Smooth muscle cell (in vitro differentiated cells): ENCODE data around the gene MTHFD2L. TPM values are rescaled to one million over a fixed set of nuclear protein-coding genes. Genes with fewer than 3 reads are reported as not detected.

ENCODE experiments used
- DNase-seq: peaks from one replicate; lab custom pipeline; 2025; ENCODE audit not compliant: unreplicated experiment; lab: John Stamatoyannopoulos, UW
- H2AFZ ChIP-seq: fragments of 200-600 bp; sonication (generic); 2 replicates; pipeline ENCODE4 v1.6.0; 2016; ENCODE audit warnings: antibody characterized with exemption, low read depth, mild to moderate bottlenecking
- H3F3A ChIP-seq: fragments of 200-600 bp; sonication (generic); 2 replicates; pipeline ENCODE4 v1.6.0; 2017; ENCODE audit warnings: antibody characterized with exemption, low read depth
- H3K27ac ChIP-seq: fragments of 200-600 bp; sonication (generic); 2 replicates; pipeline ENCODE4 v1.5.1; 2016; ENCODE audit warnings: low read depth, mild to moderate bottlenecking
- H3K27me3 ChIP-seq: fragments of 200-600 bp; sonication (generic); 2 replicates; pipeline ENCODE4 v1.6.1; 2016; ENCODE audit warnings: low read depth, mild to moderate bottlenecking
- H3K36me3 ChIP-seq: fragments of 200-600 bp; sonication (generic); 2 replicates; pipeline ENCODE4 v1.5.1; 2016; ENCODE audit warnings: low read depth
- H3K4me1 ChIP-seq: fragments of 200-600 bp; sonication (generic); 2 replicates; pipeline ENCODE4 v1.5.1; 2016; ENCODE audit warnings: low read depth
- H3K4me2 ChIP-seq: fragments of 200-600 bp; sonication (generic); 2 replicates; pipeline ENCODE4 v1.6.0; 2016; ENCODE audit warnings: mild to moderate bottlenecking
- H3K4me3 ChIP-seq: fragments of 200-600 bp; sonication (generic); 2 replicates; pipeline ENCODE4 v1.5.1; 2016; ENCODE audit warnings: mild to moderate bottlenecking
- H3K79me2 ChIP-seq: fragments of 200-600 bp; sonication (generic); 2 replicates; pipeline ENCODE4 v1.6.0; 2016; ENCODE audit warnings: low read depth, mild to moderate bottlenecking
- H3K9ac ChIP-seq: fragments of 200-600 bp; sonication (generic); 2 replicates; pipeline ENCODE4 v1.6.0; 2016; ENCODE audit warnings: low read depth
- H3K9me3 ChIP-seq: fragments of 200-600 bp; sonication (generic); replicated peaks from 2 replicates; pipeline ENCODE4 v1.5.1; 2016; ENCODE audit warnings: low read depth
- H4K20me1 ChIP-seq: fragments of 200-600 bp; sonication (generic); 2 replicates; pipeline ENCODE4 v1.6.0; 2016; ENCODE audit warnings: low read depth
- CTCF ChIP-seq: fragments of 200-600 bp; sonication (generic); IDR thresholded peaks from 2 replicates; pipeline ENCODE4 v1.5.1; 2017; ENCODE audit warnings: borderline replicate concordance, mild to moderate bottlenecking, antibody characterized with exemption; ENCODE audit not compliant: insufficient read depth, poor library complexity, severe bottlenecking
- WGBS: methylation state at CpG from one replicate; pipeline ENCODE4 v1.1.7; 2016; ENCODE audit warnings: low lambda C conversion rate; 5-methylcytosine and 5-hydroxymethylcytosine counted together
- polyA plus RNA-seq: library from polyadenylated mRNA; unstranded; fragments of >200 nt; fragmentation: Nextera tagmentation; extraction: Ambion mirVana; gene quantifications from 2 replicates; pipeline ENCODE4 v1.2.1, GENCODE V29; 2016
- total RNA-seq: library from RNA; depleted of rRNA; stranded (reverse); fragments of >200 nt; gene quantifications from 2 replicates; pipeline ENCODE4 v1.2.3, GENCODE V29; 2014

Gene MTHFD2L
- total and polyA plus RNA-seq, 2 experiments from 2014 or later = 4.9 to 6.6 TPM

GRCh38 chr4:74174421-74174820, 16.5 kb downstream of the MTHFD2L start:
- Histone ChIP-seq H3K4me2 (no peak overlapping the region), H3K79me2 (no peaks in the 10 kb centered on the region), H3K36me3 (no peaks in the 10 kb centered on the region), H3K9ac (no peak overlapping the region), H3K4me3 (no peak overlapping the region), H3F3A (no peaks in the 10 kb centered on the region), H3K9me3 (no peaks in the 10 kb centered on the region), H2AFZ (no peak overlapping the region), H3K4me1 (no peaks in the 10 kb centered on the region), H3K27ac (no peak overlapping the region), H4K20me1 (no peaks in the 10 kb centered on the region), H3K27me3 (no peaks in the 10 kb centered on the region)
- 98% methylated on average over 2 of the region's 2 CpGs for WGBS
- DNase-seq = no peak
- TF ChIP-seq CTCF = no peak

GRCh38 chr4:74174941-74175340, 17.0 kb downstream of the MTHFD2L start:
- H3F3A ChIP-seq = no peaks in the 10 kb centered on the region
- no peak for DNase-seq
- WGBS = 89% methylated on average over 2 of the region's 2 CpGs
- no peaks in the 10 kb centered on the region for H3K79me2 ChIP-seq
- H3K27me3 ChIP-seq = no peaks in the 10 kb centered on the region
- no peak for TF ChIP-seq CTCF
- no peaks in the 10 kb centered on the region for H4K20me1 ChIP-seq
- H3K4me3 ChIP-seq = no peak overlapping the region
- no peaks in the 10 kb centered on the region for H3K36me3 ChIP-seq
- H3K4me2 ChIP-seq = no peak overlapping the region
- no peak overlapping the region for H3K27ac ChIP-seq
- H2AFZ ChIP-seq = no peak overlapping the region
- no peaks in the 10 kb centered on the region for H3K4me1 ChIP-seq
- H3K9ac ChIP-seq = no peak overlapping the region
- H3K9me3 ChIP-seq = no peaks in the 10 kb centered on the region

GRCh38 chr4:74175379-74175778, 17.5 kb downstream of the MTHFD2L start:
- no peak for DNase-seq
- Histone ChIP-seq H3F3A (no peaks in the 10 kb centered on the region), H3K27ac (no peak overlapping the region), H3K4me3 (no peak overlapping the region), H3K9ac (no peak overlapping the region), H4K20me1 (no peaks in the 10 kb centered on the region), H3K4me1 (no peaks in the 10 kb centered on the region), H3K27me3 (no peaks in the 10 kb centered on the region), H3K4me2 (no peak overlapping the region), H3K36me3 (no peaks in the 10 kb centered on the region), H2AFZ (no peak overlapping the region), H3K79me2 (no peaks in the 10 kb centered on the region), H3K9me3 (no peaks in the 10 kb centered on the region)
- WGBS = 93% methylated on average over 1 of the region's 1 CpG
- no peak for TF ChIP-seq CTCF

- no peak overlapping the region for H3K4me3 ChIP-seq
- no peak for TF ChIP-seq CTCF
- no peaks in the 10 kb centered on the region for H3K9me3 ChIP-seq
- H3K79me2 ChIP-seq = no peaks in the 10 kb centered on the region
- WGBS = 91% methylated on average over 3 of the region's 3 CpGs
- no peaks in the 10 kb centered on the region for H3K4me1 ChIP-seq
- no peak overlapping the region for H3K9ac ChIP-seq
- H4K20me1 ChIP-seq = no peaks in the 10 kb centered on the region
- no peaks in the 10 kb centered on the region for H3K27me3 ChIP-seq
- H3K4me2 ChIP-seq = no peak overlapping the region
- H2AFZ ChIP-seq = no peak overlapping the region
- H3F3A ChIP-seq = no peaks in the 10 kb centered on the region
- no peak overlapping the region for H3K27ac ChIP-seq
- no peak for DNase-seq
- no peaks in the 10 kb centered on the region for H3K36me3 ChIP-seq
Observed at GRCh38 chr4:74178798-74179197, 20.9 kb downstream of the MTHFD2L start.
